HG03571 (cell line): ENCODE results near the gene ATP1B1.
"Not testable (repeated sequence)": the region's sequence is repeated elsewhere in the genome, so short reads cannot be mapped to it uniquely, and the experiment has no call there.

Experiments
- ATAC-seq: cut with Tn5 transposase; IDR thresholded peaks from one replicate; pipeline ENCODE4 v1.9.1; 2021; ENCODE audit not compliant: unreplicated experiment

ATP1B1 gene

DNA sequence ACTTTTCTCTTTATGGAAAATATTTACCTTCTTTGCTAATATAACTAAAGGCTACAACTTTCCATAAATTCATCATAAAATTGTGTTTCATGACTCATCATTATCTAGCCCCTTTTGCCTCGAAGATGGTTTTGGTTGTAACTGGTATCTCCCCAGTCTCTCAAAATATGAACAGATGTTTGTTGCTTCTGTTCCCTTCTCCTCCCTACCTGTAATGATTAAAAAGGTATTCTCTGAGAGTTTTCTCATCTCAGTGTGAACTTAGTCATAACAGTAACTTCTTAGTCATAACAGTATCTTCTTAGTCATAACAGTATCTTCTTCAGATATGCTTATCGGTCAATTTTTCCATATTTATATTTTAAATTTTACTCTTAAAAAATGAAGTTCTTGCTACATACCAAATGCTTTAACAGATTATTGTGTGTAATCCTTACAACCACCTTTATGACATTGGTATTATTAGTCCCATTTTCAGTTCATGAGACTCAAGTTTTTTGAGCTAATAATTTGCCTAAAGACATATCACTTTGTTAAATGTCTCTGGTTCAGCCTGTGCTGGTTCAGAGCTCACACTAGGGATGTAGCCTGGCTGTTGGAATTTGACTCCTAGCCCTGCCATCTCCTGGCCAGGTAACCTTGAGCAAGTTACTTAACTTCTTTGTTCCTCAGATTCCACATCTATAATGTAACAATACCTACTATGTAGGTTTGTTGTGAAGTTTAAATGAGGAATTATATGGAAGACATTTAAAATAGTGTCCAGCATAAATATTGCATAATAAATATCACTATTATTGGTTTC is 32.6 kb downstream of the ATP1B1 start:
- ATAC-seq, result peak; percentile 80

GRCh38 chr1:169141356-169141755 is 34.9 kb downstream of the ATP1B1 start:
- no peak for ATAC-seq

DNA sequence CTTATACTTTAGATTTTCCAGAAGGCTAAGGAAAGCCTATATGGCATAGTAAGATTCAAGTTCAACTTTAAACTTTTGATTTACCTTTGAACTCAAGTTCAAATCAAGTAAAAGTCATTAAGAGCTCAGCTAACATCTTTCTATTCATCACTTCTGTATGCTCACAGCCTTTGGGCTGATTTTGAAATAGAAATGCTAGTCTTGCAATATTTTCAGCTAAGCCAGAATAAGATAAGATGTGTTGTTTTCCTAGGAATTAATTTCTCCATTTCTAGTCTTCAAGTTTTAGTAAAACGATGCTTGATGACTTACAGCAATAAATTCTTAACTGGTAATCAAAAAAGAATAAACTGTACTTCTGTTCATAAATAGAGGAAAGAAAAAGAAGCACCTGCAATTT is 35.6 kb downstream of the ATP1B1 start:
- ATAC-seq, result no peak

GRCh38 chr1:169143346-169143745 is 36.9 kb downstream of the ATP1B1 start:
- no peak for ATAC-seq

GRCh38 chr1:169143984-169144383 is 37.5 kb downstream of the ATP1B1 start:
- no peak for ATAC-seq

DNA sequence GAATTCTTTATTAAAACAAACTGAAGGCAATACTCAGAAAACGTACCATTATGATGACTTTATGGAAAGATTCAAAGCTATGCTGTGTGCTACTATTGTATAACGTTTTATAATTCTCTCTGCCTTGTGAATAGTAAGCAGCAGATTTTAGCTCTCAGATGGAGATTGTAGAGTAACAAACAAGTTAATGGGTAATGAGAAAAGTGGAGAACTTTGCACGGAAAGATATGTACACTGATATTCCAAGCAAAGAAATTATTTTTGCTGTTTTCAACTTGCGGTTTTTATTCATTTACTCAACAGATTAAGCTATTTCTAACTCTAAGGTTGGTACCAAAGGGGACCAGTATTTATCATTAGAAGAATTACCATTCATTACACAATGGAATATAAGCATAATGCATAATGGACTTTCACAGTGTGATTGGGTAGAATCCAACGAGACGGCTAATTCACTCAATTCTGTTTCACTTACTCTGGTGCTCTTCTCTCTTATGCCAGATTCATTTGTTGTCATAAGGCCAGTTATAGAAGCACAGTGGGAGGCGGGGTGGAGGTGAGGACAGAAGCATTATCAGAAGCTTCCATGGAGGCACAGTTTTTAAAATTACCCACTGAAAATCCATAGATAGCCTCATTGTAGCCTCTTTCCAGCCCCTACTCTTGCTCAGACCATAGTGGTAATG is 38.6 kb downstream of the ATP1B1 start:
- no peak for ATAC-seq

DNA sequence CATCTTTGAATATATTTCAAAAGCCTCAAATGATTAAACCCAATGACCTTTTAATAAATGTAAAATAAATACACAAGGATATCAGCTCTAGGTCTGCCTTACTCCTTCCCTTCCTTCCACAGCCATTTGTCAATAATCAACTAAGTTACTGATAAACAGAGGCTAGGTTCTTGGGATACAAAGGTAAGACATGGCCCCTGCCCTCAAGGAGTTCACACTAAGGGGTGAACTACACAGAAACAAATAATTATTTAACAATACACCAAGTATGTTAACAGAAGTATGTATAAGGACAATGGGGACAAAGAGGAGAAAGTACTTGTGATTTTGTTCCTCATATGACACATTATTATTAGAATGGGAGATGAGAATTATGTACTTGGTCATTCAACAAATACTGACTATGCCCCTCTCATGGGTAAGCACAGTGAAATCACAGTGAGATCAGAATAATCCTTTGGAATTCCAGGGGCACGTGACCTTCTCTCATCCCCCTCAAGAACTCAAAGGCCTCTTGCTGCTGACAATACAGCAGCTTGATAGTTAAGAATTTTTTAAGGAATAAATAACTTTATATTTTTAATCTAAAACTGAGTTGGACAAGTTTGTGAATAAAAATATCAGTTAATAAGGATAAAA is 40.2 kb downstream of the ATP1B1 start:
- ATAC-seq, result no peak

- peak; percentile 79 for ATAC-seq
These were observed 42.2 kb downstream of the ATP1B1 start for GRCh38 chr1:169148472-169149252.

DNA sequence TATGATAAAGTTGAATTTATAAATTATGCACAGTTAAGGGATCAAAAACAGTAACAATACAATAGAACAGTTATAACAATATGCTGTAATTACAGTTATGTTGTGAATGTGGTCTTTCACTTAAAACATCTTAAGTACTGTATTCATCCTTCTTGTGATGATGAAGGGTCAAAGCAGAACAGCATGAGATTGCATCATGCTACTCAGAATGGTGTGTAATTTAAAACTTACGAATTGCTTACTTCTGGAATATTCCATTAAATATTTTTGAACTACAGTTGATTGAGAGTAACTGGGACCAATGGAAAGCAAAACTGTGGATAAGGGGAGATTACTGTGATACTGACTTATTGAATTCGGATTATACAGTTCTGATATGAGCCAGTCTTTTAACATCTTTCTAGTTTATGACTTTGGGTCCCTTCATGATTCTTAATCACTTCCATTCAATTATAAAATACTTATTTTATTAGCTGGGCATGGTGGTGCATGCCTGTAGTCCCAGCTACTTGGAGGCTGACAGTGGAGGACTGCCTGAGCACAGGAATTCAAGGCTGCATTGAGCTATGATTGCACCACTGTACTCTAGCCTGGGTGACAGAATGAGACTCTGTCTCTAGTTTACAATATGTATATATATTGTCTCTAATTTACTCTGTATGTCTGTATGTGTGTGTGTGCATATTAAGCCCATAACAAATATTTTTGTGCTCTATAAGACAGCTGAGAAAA is 43.2 kb downstream of the ATP1B1 start:
- no peak for ATAC-seq

- ATAC-seq, result no peak
These were observed 44.3 kb downstream of the ATP1B1 start for GRCh38 chr1:169150641-169151337.

DNA sequence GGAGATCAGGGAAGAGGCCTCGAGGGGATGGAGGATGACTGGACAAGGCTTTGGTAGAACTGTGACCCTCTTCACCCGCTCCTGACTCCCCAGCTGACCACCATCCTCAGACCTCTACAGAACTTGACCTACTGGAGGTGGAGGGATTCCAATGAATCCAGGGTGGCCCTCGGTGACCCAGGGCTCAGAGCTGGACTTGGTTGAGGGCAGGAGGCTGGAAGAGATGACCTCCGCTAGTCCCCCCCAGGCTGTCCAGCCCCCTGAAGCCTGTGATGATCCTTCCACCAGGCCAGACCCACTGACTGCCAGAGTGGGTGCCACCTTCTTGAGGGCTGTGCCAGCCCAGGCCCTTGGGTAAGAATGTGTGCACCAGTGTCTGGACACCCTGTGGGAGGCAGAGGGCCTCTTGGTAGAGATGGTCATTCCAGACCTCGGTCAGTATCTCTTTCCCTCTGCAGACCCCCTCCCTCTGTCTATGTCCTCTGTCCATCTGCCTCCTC is 44.9 kb downstream of the ATP1B1 start:
- no peak for ATAC-seq

- ATAC-seq, result no peak
These were observed 49.2 kb downstream of the ATP1B1 start for GRCh38 chr1:169155675-169156074.

DNA sequence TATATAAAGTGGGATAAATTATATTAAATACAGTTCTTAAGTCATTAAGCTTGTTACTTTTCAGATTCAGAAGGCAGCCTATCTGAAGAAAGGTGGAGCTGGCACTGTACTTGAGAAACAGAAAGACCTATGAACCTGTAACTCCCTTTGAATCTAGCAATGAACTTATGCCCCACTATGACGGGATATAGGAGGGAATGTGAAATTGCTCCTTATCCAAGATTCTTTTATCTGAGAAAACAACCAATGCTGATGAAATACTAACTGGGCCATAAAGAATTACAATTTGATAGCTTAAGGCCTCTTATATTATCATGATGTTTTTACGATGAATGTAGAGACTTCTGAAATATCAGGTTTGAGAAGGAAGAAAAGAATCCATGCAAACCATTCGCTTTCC is 50.1 kb downstream of the ATP1B1 start:
- no peak for ATAC-seq

DNA sequence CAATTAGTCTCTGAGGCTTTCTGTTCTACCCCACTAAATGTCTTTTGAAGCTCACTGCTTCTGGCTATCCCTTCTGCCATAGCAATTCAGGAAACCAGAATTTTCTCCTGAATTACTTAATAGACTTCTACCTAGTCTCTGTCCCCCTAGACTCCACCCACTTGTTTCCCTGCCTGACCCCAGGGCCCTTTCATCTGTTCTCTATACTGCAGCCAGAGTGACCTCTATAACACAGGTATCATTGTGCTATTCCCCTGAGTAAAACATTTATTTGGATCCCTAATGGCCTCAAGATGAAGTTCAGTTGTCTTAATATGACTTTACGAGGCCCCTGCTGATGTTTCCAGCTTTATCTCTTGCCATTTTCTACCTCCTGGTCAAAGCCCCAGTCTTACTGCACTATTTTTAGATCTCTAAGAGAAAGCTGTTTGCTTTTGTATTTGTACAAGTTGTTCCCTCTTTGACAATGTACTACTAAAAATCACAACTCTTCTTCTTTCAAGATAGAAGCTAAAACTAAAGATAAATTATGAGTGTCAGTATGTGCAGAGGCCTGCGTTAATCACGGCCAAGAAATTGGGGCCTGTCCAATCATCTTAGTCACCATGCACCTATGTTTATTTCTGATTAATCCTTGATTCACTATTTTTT is 54.5 kb downstream of the ATP1B1 start:
- no peak for ATAC-seq

DNA sequence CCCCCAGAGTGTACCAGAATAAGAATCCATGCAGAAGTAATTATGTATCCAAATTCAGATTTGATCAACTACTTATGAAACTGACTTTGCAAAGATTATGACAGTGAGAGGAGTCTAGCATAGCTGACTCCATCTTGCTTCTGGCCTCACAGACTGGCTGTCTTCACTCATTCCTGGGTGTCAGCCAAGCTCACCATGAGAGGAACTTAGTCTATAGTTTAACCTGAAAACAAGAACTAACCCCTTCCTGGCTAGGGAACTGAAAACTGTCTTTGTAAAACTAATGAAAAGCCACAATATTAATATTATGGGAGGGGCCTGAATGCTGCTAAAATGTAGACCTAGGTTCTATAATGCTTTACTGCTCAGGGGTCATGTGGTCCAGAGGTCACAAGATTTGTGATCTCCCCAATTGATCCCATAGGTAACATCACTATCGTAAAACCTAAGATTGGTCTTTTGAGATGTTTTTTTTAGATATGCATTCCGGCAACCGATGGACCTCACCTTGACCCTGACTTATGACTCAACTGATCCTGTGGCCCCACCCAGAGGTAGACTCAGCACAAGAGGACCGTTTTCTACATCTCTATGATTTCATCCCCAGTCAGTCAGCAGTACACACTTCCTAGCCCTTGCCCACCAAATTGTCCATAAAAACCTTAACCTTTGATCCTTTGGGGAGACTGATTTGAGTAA is 55.2 kb downstream of the ATP1B1 start:
- ATAC-seq, result peak; percentile 85

DNA sequence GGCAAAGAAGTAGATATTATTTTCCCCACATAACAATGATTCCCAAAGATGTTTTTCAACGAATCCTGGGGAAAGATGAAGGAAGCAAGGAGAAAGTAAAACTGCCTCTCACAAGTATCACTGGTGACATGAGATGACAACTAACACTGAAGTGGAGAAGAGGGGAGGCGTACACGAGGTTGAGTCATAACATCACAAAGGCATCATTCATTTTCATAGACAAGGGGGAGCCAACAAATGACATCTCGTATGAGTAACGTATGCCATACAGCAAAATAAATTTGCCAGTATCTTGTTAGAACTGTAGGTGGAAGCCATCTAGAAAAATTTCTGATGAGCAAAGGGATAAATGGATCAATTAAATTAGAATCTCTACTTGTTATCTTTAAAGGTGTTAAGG is 56.6 kb downstream of the ATP1B1 start:
- no peak for ATAC-seq

DNA sequence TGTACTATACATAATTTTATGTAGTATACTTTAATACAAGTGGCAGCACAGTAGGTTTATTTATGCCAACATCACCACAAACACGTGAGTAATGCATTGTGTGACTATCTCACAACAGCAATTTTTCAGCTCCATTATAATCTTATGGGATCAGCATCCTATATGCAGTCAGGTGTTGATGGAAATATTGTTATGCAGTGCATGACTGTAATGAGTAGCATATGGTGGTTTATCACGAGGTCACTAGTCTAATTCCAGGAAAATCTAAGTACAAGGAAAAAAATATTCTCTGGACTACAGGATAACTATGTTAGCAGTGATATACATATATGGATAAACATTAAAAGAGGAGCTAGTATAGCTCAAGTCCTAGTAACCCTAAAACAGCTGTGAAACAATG is 69.0 kb downstream of the ATP1B1 start:
- ATAC-seq, result no peak

DNA sequence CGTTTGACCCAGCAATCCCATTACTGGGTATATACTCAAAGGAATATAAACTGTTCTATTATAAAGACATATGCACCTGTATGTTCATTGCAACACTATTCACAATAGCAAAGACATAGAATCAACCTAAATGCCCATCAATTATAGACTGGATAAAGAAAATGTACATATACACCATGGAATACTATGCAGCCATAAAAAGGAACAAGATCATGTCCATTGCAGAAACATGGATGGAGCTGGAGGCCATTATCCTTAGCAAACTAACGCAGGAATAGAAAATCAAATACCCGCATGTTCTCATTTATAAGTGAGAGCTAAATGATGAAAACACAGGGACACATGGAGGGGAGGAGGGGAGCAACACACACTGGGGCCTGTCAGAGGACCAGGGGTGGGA is 72.9 kb downstream of the ATP1B1 start:
- ATAC-seq, result not testable (repeated sequence)

- ATAC-seq, result no peak
These were observed 73.7 kb downstream of the ATP1B1 start for GRCh38 chr1:169180174-169180573.
